Measurements from ENCODE around the gene DNAJC11. TPM values are rescaled to one million over a fixed set of nuclear protein-coding genes. Genes with fewer than 3 reads are reported as not detected.

The DNAJC11 gene
- total RNA-seq, 3 donors from 2014 or later (not counting 1 experiment from before 2014, with no cell fraction given) = 28.7 to 40.1 (median 36.2) TPM

- Histone ChIP-seq H3K27ac (ENCODE audit: low read length) (peak overlapping the region; percentile 96), H3K27me3 (ENCODE audit: control insufficient read depth, insufficient read depth, low read length) (no peaks in the 10 kb centered on the region), H3K4me1 (ENCODE audit: control insufficient read depth, insufficient read depth, low read length) (peaks cover 43% of the 10 kb centered on the region), H3K36me3 (ENCODE audit: control insufficient read depth, insufficient read depth, low read length) (peaks cover 2% of the 10 kb centered on the region), H3K9me3 (ENCODE audit: control insufficient read depth, insufficient read depth, low read length) (no peaks in the 10 kb centered on the region), H3K4me3 (ENCODE audit: low read length) (peak overlapping the region; percentile 78)
- Mint-ChIP-seq H3K9me3 (no peaks in the 10 kb centered on the region), H3K27ac (peak overlapping the region; percentile 93 to 99), H3K36me3 (no peaks in the 10 kb centered on the region), H3K4me3 (peak overlapping the region; percentile 88), H3K27me3 (ENCODE audit: low read depth in 2 of 2) (no peaks in the 10 kb centered on the region), H3K4me1 (peaks cover 42% of the 10 kb centered on the region in 2 donors)
- no peak for TF ChIP-seq CTCF (IDR thresholded peaks at IDR 0.05)
- intact Hi-C loops (cut with micrococcal nuclease) = loop anchor here (1.0 to 5.0 kb wide), 3 partner anchors 10 to 576 kb away; partner anchors contain the start of genes CAMTA1 and PHF13
- DNase-seq (peak; percentile 67 to 79), ATAC-seq (peak; percentile 30 to 63 (median 52))
- WGBS (ENCODE audit: insufficient coverage) = 1% methylated on average over 36 of the region's 36 CpGs
Measured at GRCh38 chr1:6603238-6603914, 98.2 kb downstream of the DNAJC11 start.

GRCh38 chr1:6602669-6603237 is 98.9 kb downstream of the DNAJC11 start, which contains the start of gene KLHL21:
Gene KLHL21, minus strand, starts transcription at chr1:6602869. Its CDS starts 52 bp downstream, at chr1:6602817.
- DNase-seq (peak; percentile 90 to 92), ATAC-seq (peak; percentile 65 to 87 (median 73))
- Mint-ChIP-seq H3K4me1 (peaks cover 42% of the 10 kb centered on the region in 2 donors), H3K27ac (peak within 1 kb of the TSS; percentile 93 to 99), H3K4me3 (peak within 1 kb of the TSS; percentile 98), H3K9me3 (no peaks in the 10 kb centered on the region), H3K36me3 (no peaks in the 10 kb centered on the region), H3K27me3 (ENCODE audit: low read depth in 2 of 2) (no peaks in the 10 kb centered on the region)
- Histone ChIP-seq H3K9me3 (ENCODE audit: control insufficient read depth, insufficient read depth, low read length) (no peaks in the 10 kb centered on the region), H3K4me3 (ENCODE audit: low read length) (peak within 1 kb of the TSS; percentile 82), H3K36me3 (ENCODE audit: control insufficient read depth, insufficient read depth, low read length) (peaks cover 6% of the 10 kb centered on the region), H3K27ac (ENCODE audit: low read length) (peak within 1 kb of the TSS; percentile 96), H3K4me1 (ENCODE audit: control insufficient read depth, insufficient read depth, low read length) (peaks cover 44% of the 10 kb centered on the region), H3K27me3 (ENCODE audit: control insufficient read depth, insufficient read depth, low read length) (no peaks in the 10 kb centered on the region)
- intact Hi-C loops (cut with micrococcal nuclease) = loop anchor here (1.0 to 5.0 kb wide), 3 partner anchors 11 to 575 kb away; partner anchors contain the start of genes CAMTA1 and PHF13
- TF ChIP-seq CTCF (IDR thresholded peaks at IDR 0.05) = no peak
- under 1% methylated on average over 84 of the region's 84 CpGs for WGBS (ENCODE audit: insufficient coverage)

GRCh38 chr1:6601923-6602668 is 99.5 kb downstream of the DNAJC11 start:
- TF ChIP-seq CTCF (IDR thresholded peaks at IDR 0.05) = no peak
- intact Hi-C loops (cut with micrococcal nuclease) = loop anchor here (1.0 to 5.0 kb wide), 3 partner anchors 23 to 575 kb away; partner anchors contain the start of genes CAMTA1 and ZBTB48
- peaks cover 11% of the 10 kb centered on the region for H3K36me3 ChIP-seq (ENCODE audit: control insufficient read depth, insufficient read depth, low read length)
- Mint-ChIP-seq H3K9me3 (no peaks in the 10 kb centered on the region), H3K4me1 (peaks cover 42% of the 10 kb centered on the region in 2 donors), H3K27ac (peak overlapping the region; percentile 93 to 99), H3K36me3 (no peaks in the 10 kb centered on the region), H3K4me3 (peak overlapping the region; percentile 98), H3K27me3 (ENCODE audit: low read depth in 2 of 2) (no peaks in the 10 kb centered on the region)
- H3K9me3 ChIP-seq (ENCODE audit: control insufficient read depth, insufficient read depth, low read length) = no peaks in the 10 kb centered on the region
- H3K27me3 ChIP-seq (ENCODE audit: control insufficient read depth, insufficient read depth, low read length) = no peaks in the 10 kb centered on the region
- peaks cover 48% of the 10 kb centered on the region for H3K4me1 ChIP-seq (ENCODE audit: control insufficient read depth, insufficient read depth, low read length)
- peak overlapping the region; percentile 65 for H3K27ac ChIP-seq (ENCODE audit: low read length)
- DNase-seq (peak; percentile 39 to 61), ATAC-seq (peak; percentile 27 to 46 (median 45))
- under 1% methylated on average over 103 of the region's 103 CpGs for WGBS (ENCODE audit: insufficient coverage)
- H3K4me3 ChIP-seq (ENCODE audit: low read length) = peak overlapping the region; percentile 82

Data from natural killer cell (primary cell).